Measurements from ENCODE around the gene SAMD8.
"Not testable (repeated sequence)": the region's sequence is repeated elsewhere in the genome, so short reads cannot be mapped to it uniquely, and the experiment has no call there.

Gene SAMD8

DNA sequence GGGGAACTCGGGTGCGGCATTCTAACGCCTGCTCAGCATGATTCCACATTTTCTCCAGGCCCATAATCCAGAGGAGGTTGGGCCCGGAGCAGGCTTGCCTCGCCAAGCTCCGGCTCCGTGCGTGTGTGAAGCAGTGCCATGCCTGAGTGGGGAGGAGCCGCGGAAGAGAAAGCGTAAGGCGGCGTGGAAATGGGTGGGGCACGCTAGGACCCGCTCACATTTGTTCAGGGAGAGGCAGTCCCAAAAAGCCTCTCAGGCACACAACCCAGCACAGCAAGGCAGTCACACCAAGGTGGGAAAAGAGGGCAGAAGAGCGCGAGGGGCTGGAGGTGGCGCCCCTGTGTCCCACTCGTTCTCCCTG is 98.4 kb downstream of the SAMD8 start:
- peaks cover 7 to 31% (median 21%) of the 10 kb centered on the region in 5 donors for H3K4me1 ChIP-seq (ENCODE audit: control insufficient read depth in 5 of 5, insufficient read depth in 5 of 5, low read length in 5 of 5)
- H3K27ac ChIP-seq (ENCODE audit: low read depth, low read length): peak overlapping the region; percentile 99
- peaks cover 6 to 23% (median 18%) of the 10 kb centered on the region in 5 donors for H3K36me3 ChIP-seq (ENCODE audit: control insufficient read depth in 5 of 5, insufficient read depth in 5 of 5, low read length in 5 of 5)
- no peaks in the 10 kb centered on the region for H3K9me3 ChIP-seq (ENCODE audit: control insufficient read depth in 5 of 5, low read length in 5 of 5)
- no peaks in the 10 kb centered on the region for H3K27me3 ChIP-seq (ENCODE audit: control insufficient read depth in 5 of 5, insufficient read depth in 4 of 5, low read length in 5 of 5)
- H3K4me3 ChIP-seq (ENCODE audit: low read depth in 1 of 5, low read length in 5 of 5): peak overlapping the region; percentile 88 to 97 (median 94)
- H3K9ac ChIP-seq (ENCODE audit: low read length in 5 of 5): peak overlapping the region; percentile 89 to 99 (median 99)

DNA sequence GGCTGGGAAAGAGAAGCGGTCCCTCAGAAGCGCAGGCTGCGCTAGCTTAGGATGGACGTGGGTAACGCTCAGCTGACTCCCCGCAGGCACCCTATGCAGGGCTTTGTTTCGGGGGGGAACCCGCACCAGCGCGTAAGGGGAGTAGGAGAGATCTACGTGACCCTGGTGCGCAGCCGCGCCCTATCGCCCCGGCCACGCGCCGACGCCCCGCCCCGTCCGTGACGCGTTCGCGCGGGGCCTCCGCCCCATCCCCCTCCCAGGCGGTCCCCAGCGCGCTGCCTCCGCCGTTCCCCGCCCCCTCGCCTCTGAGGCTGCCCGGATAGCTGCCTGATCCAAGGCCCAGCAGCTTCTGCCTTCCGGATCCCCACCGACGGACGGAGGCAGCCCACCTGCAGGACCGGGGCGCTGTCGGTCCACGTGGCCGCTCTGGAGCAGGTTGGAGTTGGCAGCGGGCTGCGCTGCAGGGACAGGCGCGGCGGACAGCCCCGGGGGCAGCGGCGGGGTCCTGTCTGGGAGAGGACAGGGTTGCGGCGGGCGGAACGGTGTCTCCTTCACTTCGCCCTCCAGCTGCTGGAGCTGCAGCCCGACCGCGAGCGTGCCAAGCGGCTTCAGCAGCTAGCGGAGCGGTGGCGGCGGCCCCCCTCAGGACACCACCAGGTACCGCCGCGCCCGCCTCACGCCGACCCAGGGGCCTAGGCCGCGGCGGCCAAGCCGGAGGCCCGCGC is 99.0 kb downstream of the SAMD8 start, which contains the start of gene VDAC2:
Gene VDAC2, plus strand, starts transcription at position 515 of the 725 bp plus-strand sequence. CDS start 363 bp downstream, outside the sequence.
- no peaks in the 10 kb centered on the region for H3K9me3 ChIP-seq (ENCODE audit: control insufficient read depth in 5 of 5, low read length in 5 of 5)
- H3K27ac ChIP-seq (ENCODE audit: low read depth, low read length): peak within 1 kb of the TSS; percentile 99
- H3K4me1 ChIP-seq (ENCODE audit: control insufficient read depth in 5 of 5, insufficient read depth in 5 of 5, low read length in 5 of 5): peaks cover 7 to 31% (median 21%) of the 10 kb centered on the region in 5 donors
- peaks cover 6 to 27% (median 19%) of the 10 kb centered on the region in 5 donors for H3K36me3 ChIP-seq (ENCODE audit: control insufficient read depth in 5 of 5, insufficient read depth in 5 of 5, low read length in 5 of 5)
- peak within 1 kb of the TSS; percentile 88 to 97 (median 94) for H3K4me3 ChIP-seq (ENCODE audit: low read depth in 1 of 5, low read length in 5 of 5)
- H3K27me3 ChIP-seq (ENCODE audit: control insufficient read depth in 5 of 5, insufficient read depth in 4 of 5, low read length in 5 of 5): no peaks in the 10 kb centered on the region
- peak within 1 kb of the TSS; percentile 90 to 99 (median 99) for H3K9ac ChIP-seq (ENCODE audit: low read length in 5 of 5)

DNA sequence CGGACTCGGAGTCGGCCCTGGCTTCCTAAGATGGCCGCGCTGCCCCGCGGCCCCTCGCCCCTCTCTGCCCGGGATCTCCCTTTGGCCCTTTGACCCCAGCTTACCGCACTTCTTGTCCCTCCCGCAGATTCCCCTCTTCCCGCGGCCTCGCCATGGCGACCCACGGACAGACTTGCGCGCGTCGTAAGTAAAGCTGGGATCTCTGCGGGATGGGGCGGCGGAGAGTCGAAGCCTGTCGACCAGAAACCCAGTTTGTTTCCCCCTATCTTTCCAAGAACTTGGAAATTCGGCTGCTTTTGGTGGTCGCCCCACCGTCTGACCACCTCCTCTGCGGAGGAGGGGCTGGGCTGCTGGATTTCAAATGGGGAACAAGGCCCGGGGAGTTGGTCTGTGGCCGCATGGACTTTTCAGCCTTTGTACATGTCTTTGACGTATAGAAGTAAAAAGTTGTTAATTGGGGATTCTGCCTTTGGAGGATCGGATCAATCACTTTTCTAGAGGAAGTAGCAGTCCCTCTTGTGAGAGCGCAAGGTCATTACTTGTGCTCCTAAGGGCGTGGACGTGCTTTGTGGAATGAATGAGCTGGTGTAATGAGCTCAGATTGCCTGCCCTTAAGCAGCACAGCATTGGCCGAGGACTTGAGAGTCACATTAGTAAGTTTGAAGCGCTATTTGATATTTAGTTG is 99.7 kb downstream of the SAMD8 start:
- Histone ChIP-seq H3K9ac (ENCODE audit: low read length in 5 of 5) (peak overlapping the region; percentile 90 to 99 (median 99)), H3K4me1 (ENCODE audit: control insufficient read depth in 5 of 5, insufficient read depth in 5 of 5, low read length in 5 of 5) (peaks cover 7 to 35% (median 21%) of the 10 kb centered on the region in 5 donors), H3K27ac (ENCODE audit: low read depth, low read length) (peak overlapping the region; percentile 99), H3K27me3 (ENCODE audit: control insufficient read depth in 5 of 5, insufficient read depth in 4 of 5, low read length in 5 of 5) (no peaks in the 10 kb centered on the region), H3K36me3 (ENCODE audit: control insufficient read depth in 5 of 5, insufficient read depth in 5 of 5, low read length in 5 of 5) (peaks cover 9 to 33% (median 19%) of the 10 kb centered on the region in 5 donors), H3K9me3 (ENCODE audit: control insufficient read depth in 5 of 5, low read length in 5 of 5) (no peaks in the 10 kb centered on the region), H3K4me3 (ENCODE audit: low read depth in 1 of 5, low read length in 5 of 5) (peak overlapping the region; percentile 88 to 97 (median 94))

DNA sequence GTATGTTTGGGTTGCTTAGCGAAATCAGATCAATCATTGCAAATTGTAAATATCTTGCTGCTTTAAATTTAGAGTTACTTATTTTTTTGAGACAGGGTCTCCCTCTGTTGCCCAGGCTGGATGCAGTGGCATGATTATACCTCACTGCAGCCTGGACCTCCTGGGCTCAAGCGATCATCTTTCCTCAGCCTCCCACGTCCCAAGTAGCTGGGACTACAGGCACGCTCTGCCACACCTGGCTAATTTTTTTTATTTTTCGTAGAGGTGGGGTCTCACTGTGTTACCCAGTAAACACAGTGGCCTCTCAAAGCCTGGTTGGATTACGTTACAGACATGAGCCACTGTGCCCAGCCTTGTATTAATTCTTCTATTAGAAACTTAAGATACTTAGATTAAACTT is 100.9 kb downstream of the SAMD8 start:
- H3K27ac ChIP-seq (ENCODE audit: low read depth, low read length): peak overlapping the region; percentile 99
- H3K9me3 ChIP-seq (ENCODE audit: control insufficient read depth in 5 of 5, low read length in 5 of 5): no peaks in the 10 kb centered on the region
- H3K27me3 ChIP-seq (ENCODE audit: control insufficient read depth in 5 of 5, insufficient read depth in 4 of 5, low read length in 5 of 5): no peaks in the 10 kb centered on the region
- H3K36me3 ChIP-seq (ENCODE audit: control insufficient read depth in 5 of 5, insufficient read depth in 5 of 5, low read length in 5 of 5): peaks cover 12 to 45% (median 30%) of the 10 kb centered on the region in 5 donors
- peak overlapping the region in 3 of 5 donors; percentile 98 to 99 (median 99) for H3K9ac ChIP-seq (ENCODE audit: low read length in 5 of 5)
- peaks cover 7 to 40% (median 28%) of the 10 kb centered on the region in 5 donors for H3K4me1 ChIP-seq (ENCODE audit: control insufficient read depth in 5 of 5, insufficient read depth in 5 of 5, low read length in 5 of 5)
- peak overlapping the region in 2 of 5 donors; percentile 88 to 97 for H3K4me3 ChIP-seq (ENCODE audit: low read depth in 1 of 5, low read length in 5 of 5)

DNA sequence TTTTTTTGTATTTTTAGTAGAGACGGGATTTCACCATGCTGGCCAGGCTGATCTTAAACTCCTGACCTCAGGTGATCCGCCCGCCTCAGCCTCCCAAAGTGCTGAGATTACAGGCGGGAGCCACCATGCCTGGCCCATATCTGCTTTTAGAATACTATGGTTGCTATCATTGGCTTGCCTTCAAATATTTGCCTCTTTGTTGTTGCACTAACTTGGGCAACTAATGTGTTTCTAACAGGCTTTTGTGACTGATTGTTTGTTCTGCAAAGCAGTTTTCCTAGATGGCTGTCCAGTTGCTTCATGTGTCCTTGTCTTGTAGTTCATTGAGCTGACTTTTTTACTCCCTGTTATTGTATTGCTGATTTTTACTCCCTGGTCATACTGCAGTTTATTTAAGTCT is 108.8 kb downstream of the SAMD8 start:
- Histone ChIP-seq H3K9ac (ENCODE audit: low read length in 5 of 5) (no peak overlapping the region), H3K27me3 (ENCODE audit: control insufficient read depth in 5 of 5, insufficient read depth in 4 of 5, low read length in 5 of 5) (no peaks in the 10 kb centered on the region), H3K9me3 (ENCODE audit: control insufficient read depth in 5 of 5, low read length in 5 of 5) (no peaks in the 10 kb centered on the region), H3K4me3 (ENCODE audit: low read depth in 1 of 5, low read length in 5 of 5) (no peak overlapping the region), H3K4me1 (ENCODE audit: control insufficient read depth in 5 of 5, insufficient read depth in 5 of 5, low read length in 5 of 5) (peaks cover 3 to 33% (median 21%) of the 10 kb centered on the region in 5 donors), H3K36me3 (ENCODE audit: control insufficient read depth in 5 of 5, insufficient read depth in 5 of 5, low read length in 5 of 5) (peaks cover 37 to 86% (median 76%) of the 10 kb centered on the region in 5 donors), H3K27ac (ENCODE audit: low read depth, low read length) (no peak overlapping the region)

DNA sequence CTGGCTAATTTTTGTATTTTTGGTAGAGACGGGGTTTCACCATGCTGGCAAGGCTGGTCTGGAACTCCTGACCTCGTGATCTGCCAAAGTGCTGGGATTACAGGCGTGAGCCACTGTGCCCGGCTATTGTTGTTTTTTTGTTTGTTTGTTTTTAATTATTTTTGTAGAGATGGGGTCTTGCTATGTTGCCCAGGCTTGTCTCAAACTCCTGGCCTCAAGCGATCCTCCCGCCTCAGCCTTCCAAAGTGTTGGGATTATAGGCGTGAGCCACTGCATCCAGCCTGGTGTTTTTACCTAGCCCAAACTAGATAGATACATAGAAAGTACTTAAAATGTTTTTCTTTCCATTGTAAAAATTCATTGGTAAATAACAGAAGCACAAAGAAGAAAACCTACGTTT is 110.0 kb downstream of the SAMD8 start:
- Histone ChIP-seq H3K4me1 (ENCODE audit: control insufficient read depth in 5 of 5, insufficient read depth in 5 of 5, low read length in 5 of 5) (peaks cover 7 to 38% (median 28%) of the 10 kb centered on the region in 5 donors), H3K36me3 (ENCODE audit: control insufficient read depth in 5 of 5, insufficient read depth in 5 of 5, low read length in 5 of 5) (peaks cover 31 to 87% (median 74%) of the 10 kb centered on the region in 5 donors)
- not testable (repeated sequence) for H3K27ac ChIP-seq (ENCODE audit: low read depth, low read length); H3K27me3 ChIP-seq (ENCODE audit: control insufficient read depth in 5 of 5, insufficient read depth in 4 of 5, low read length in 5 of 5); H3K9me3 ChIP-seq (ENCODE audit: control insufficient read depth in 5 of 5, low read length in 5 of 5); H3K4me3 ChIP-seq (ENCODE audit: low read depth in 1 of 5, low read length in 5 of 5); H3K9ac ChIP-seq (ENCODE audit: low read length in 5 of 5)

DNA sequence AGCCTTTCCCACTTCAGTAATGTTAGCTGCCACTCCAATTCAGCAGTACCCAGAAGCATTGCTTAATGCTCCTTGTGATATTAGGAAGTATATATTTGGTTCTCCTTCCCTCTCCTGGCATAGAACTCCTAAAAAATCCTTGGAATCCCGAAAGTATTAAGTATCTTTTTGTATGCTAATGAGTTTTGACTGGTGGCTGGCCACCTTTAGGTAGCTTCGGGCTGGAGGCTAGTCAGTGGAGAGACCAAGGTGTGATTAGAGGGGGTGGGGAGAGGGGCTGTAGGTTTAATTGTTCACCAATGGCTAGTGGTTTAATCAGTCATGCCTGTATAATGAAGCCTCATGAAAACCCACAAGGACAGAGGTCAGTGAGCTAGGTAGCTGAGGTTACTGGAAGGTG is 112.1 kb downstream of the SAMD8 start:
- Histone ChIP-seq H3K4me1 (ENCODE audit: control insufficient read depth in 5 of 5, insufficient read depth in 5 of 5, low read length in 5 of 5) (peaks cover 7 to 45% (median 34%) of the 10 kb centered on the region in 5 donors), H3K27ac (ENCODE audit: low read depth, low read length) (peak overlapping the region; percentile 84), H3K9me3 (ENCODE audit: control insufficient read depth in 5 of 5, low read length in 5 of 5) (no peaks in the 10 kb centered on the region), H3K36me3 (ENCODE audit: control insufficient read depth in 5 of 5, insufficient read depth in 5 of 5, low read length in 5 of 5) (peaks cover 31 to 78% (median 58%) of the 10 kb centered on the region in 5 donors), H3K27me3 (ENCODE audit: control insufficient read depth in 5 of 5, insufficient read depth in 4 of 5, low read length in 5 of 5) (no peaks in the 10 kb centered on the region), H3K4me3 (ENCODE audit: low read depth in 1 of 5, low read length in 5 of 5) (no peak overlapping the region), H3K9ac (ENCODE audit: low read length in 5 of 5) (peak overlapping the region in 2 of 5 donors; percentile 13)

DNA sequence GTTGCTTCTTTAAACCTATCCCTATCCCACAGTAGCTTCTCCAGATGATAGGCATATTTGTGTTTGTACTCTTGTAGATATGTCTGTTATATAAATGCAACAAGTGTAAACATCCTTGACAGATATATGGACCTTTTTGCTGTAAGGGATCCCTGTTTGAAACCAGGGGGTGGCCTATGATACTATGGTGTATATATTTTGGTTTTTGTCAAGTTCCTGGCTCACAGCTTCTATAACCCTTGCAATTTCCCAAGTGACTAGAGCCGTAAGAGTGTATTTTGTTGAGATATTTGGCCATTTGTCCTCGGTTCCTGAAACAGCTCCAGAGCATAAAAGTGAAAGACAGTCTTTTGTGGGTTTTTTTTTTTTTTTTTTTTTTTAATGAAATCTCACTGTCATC is 114.6 kb downstream of the SAMD8 start:
- Histone ChIP-seq H3K36me3 (ENCODE audit: control insufficient read depth in 5 of 5, insufficient read depth in 5 of 5, low read length in 5 of 5) (peaks cover 32 to 76% (median 48%) of the 10 kb centered on the region in 5 donors), H3K4me1 (ENCODE audit: control insufficient read depth in 5 of 5, insufficient read depth in 5 of 5, low read length in 5 of 5) (peaks cover 7 to 50% (median 36%) of the 10 kb centered on the region in 5 donors), H3K27ac (ENCODE audit: low read depth, low read length) (peak overlapping the region; percentile 84), H3K4me3 (ENCODE audit: low read depth in 1 of 5, low read length in 5 of 5) (no peak overlapping the region), H3K27me3 (ENCODE audit: control insufficient read depth in 5 of 5, insufficient read depth in 4 of 5, low read length in 5 of 5) (no peaks in the 10 kb centered on the region), H3K9me3 (ENCODE audit: control insufficient read depth in 5 of 5, low read length in 5 of 5) (no peaks in the 10 kb centered on the region), H3K9ac (ENCODE audit: low read length in 5 of 5) (peak overlapping the region in 3 of 5 donors; percentile 2 to 21 (median 4))

DNA sequence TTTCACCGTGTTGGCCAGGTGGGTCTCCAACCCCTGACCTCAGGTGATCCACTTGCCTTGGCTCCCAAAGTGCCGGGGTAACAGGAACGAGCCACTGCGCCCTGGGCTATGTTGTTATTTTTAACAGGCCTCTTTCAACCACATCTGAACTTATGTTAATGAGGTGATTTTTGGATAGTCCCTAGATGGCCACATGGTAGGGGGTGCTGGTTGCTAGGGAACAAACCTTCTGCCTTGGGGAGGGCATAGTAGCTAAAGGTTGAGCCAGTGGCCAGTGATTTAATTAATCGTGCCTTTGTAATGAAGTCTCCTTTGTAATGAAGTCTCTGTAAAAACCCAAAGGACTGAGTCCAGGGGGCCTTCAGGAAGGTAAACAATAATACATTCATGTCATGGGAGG is 115.2 kb downstream of the SAMD8 start:
- no peaks in the 10 kb centered on the region for H3K9me3 ChIP-seq (ENCODE audit: control insufficient read depth in 5 of 5, low read length in 5 of 5)
- peak overlapping the region in 3 of 5 donors; percentile 37 to 57 (median 41) for H3K9ac ChIP-seq (ENCODE audit: low read length in 5 of 5)
- no peak overlapping the region for H3K4me3 ChIP-seq (ENCODE audit: low read depth in 1 of 5, low read length in 5 of 5)
- H3K27me3 ChIP-seq (ENCODE audit: control insufficient read depth in 5 of 5, insufficient read depth in 4 of 5, low read length in 5 of 5): no peaks in the 10 kb centered on the region
- H3K36me3 ChIP-seq (ENCODE audit: control insufficient read depth in 5 of 5, insufficient read depth in 5 of 5, low read length in 5 of 5): peaks cover 38 to 76% (median 48%) of the 10 kb centered on the region in 5 donors
- peaks cover 7 to 50% (median 36%) of the 10 kb centered on the region in 5 donors for H3K4me1 ChIP-seq (ENCODE audit: control insufficient read depth in 5 of 5, insufficient read depth in 5 of 5, low read length in 5 of 5)
- H3K27ac ChIP-seq (ENCODE audit: low read depth, low read length): peak overlapping the region; percentile 84

DNA sequence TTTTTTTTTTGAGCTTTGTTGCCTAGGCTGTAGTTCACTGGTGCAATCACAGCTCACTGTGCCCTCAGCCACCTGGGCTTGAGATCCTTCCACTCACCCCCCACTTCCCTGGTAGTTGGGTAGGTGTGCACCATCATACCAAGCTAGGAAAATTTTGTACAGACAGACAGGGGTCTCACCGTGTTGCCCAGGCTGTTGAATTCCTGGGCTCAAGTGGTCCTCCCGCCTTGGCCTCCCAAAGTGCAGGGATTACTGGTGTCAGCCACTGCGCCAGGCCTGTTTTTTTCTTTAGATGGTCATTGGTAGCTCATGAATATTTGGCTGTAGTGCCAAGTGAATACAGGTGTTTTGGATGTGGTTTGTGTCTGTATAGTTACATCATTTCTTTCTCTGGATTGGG is 116.8 kb downstream of the SAMD8 start:
- Histone ChIP-seq H3K9me3 (ENCODE audit: control insufficient read depth in 5 of 5, low read length in 5 of 5) (no peaks in the 10 kb centered on the region), H3K27me3 (ENCODE audit: control insufficient read depth in 5 of 5, insufficient read depth in 4 of 5, low read length in 5 of 5) (no peaks in the 10 kb centered on the region), H3K4me3 (ENCODE audit: low read depth in 1 of 5, low read length in 5 of 5) (no peak overlapping the region), H3K9ac (ENCODE audit: low read length in 5 of 5) (no peak overlapping the region), H3K27ac (ENCODE audit: low read depth, low read length) (peak overlapping the region; percentile 65), H3K36me3 (ENCODE audit: control insufficient read depth in 5 of 5, insufficient read depth in 5 of 5, low read length in 5 of 5) (peaks cover 31 to 73% (median 44%) of the 10 kb centered on the region in 5 donors), H3K4me1 (ENCODE audit: control insufficient read depth in 5 of 5, insufficient read depth in 5 of 5, low read length in 5 of 5) (peaks cover 7 to 46% (median 36%) of the 10 kb centered on the region in 5 donors)

All from subcutaneous abdominal adipose tissue (tissue), 5 donors.